Activated T-cell treated with anti-CD3 and anti-CD28 coated beads, Interleukin-2, amount 50 U/mL, for 1 hour (primary cell): ENCODE results near the gene NRG3.

ENCODE experiments used
- DNase-seq: peaks from one replicate; pipeline ENCODE4 v3.0.0-alpha.2; 2020

The NRG3 gene

DNA sequence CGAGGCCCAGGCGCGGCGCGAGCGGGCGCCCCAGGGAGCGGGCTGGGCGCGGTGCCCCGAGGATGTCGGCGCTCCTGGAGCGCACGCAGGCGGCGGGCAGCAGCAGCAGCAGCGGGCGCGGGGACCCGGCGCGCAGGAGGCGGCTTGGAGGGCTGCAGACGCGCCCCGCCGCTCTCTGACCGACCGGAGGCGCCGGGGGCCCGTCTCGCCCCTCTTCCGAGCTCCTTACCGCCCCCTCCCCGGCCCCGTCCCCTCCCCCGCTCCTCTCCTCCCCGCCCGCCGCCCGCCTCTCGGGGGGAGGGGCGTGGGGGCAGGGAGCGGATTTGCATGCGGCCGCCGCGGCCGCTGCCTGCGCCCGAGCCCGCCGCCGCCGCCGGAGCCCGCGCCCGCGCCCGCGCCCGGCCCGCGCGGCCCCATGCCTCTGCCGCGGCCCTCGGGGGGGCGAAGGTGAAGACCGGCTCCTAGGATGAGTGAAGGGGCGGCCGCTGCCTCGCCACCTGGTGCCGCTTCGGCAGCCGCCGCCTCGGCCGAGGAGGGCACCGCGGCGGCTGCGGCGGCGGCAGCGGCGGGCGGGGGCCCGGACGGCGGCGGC lies at the start of gene NRG3:
NRG3 (plus strand) TSS at position 320 of the 592 bp plus-strand sequence.
- DNase-seq = no peak

GRCh38 chr10:81828251-81828650 lies 46.7 kb upstream of the NRG3 start:
- DNase-seq = no peak

DNA sequence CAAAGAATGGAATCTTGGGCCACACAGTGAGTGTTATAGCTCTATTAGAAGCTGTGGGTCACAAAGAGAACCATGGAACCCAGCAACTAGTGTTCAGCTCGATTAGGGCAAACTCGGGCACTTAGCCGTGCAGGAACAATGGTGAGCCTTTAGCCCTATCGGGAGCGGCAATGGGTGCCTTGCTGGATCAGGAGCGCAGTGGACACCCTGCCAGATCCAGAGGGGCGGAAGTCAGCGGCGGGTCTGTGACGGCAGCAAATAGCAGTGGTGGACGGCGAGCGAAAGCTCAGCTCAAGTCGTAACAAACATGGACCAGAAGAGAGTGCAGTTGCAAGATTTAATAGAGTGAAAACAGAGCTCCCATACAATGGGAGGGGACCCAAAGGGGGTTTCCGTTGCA lies 43.9 kb upstream of the NRG3 start:
- DNase-seq = no peak

GRCh38 chr10:81838950-81839349 lies 36.0 kb upstream of the NRG3 start:
- no peak for DNase-seq

- no peak for DNase-seq
Measured at GRCh38 chr10:81843042-81843441, 32.0 kb upstream of the NRG3 start.

- no peak for DNase-seq
Measured at GRCh38 chr10:81847675-81848074, 27.3 kb upstream of the NRG3 start.

DNA sequence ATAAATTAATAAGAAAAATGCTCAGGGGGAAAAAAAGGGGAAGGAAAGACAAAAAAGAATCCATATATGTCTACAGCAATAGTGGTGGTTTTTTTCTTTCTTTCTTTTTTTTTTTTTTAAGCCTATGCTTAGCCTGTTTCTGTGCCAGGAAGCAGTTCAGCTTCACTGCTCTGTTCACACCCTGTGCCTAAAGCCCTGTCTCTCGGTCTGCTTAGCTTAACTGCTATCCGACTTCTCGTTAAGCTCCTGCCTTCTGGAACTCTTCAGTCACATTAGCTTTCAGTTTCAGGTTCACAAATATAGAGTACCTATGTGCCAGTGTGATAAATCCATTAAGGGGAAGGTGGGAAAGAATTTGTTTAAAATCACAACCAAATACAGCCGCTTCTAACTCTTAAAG lies 26.5 kb upstream of the NRG3 start:
- no peak for DNase-seq

DNA sequence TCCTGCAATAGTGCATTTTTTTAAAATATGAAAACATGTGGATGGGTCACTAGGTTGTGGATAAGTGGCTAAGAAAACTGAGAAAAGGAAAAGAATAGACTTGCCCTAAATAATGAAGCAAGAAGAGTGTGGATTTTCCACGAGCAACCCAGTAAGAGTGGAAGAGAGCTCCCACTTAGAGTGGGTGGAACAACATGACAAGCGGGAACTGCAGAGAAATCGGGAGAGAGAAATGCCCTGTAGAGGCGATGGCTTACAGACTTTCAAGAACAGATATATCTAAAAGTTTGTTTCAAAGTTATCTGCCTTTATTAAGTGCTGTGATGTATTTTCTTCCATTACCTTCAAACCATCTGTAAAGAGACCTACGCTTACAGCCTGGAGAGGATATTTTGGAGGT lies 26.1 kb upstream of the NRG3 start:
- DNase-seq = no peak

- no peak for DNase-seq
Measured at GRCh38 chr10:81862596-81862995, 12.4 kb upstream of the NRG3 start.

GRCh38 chr10:81863771-81864170 lies 11.2 kb upstream of the NRG3 start:
- no peak for DNase-seq

DNA sequence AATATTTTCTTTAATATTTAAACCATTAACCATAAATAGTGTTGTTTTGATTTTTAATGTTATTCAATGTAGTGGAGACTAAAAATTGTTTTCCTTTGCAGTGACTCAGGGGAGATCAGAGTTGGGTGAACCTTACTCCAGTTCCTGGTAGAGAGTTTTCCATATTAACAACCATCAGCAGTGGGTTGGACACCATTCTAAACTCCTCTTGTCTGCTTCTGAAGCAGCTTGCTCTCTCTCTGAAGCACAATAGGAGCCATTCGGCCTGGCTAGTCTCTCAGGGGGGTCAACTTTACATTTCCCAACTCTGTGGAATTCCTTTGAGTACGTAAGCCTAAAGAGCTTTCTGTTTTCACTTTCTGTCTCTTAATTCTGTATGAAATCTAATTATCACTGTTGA lies 9.4 kb upstream of the NRG3 start:
- no peak for DNase-seq

DNA sequence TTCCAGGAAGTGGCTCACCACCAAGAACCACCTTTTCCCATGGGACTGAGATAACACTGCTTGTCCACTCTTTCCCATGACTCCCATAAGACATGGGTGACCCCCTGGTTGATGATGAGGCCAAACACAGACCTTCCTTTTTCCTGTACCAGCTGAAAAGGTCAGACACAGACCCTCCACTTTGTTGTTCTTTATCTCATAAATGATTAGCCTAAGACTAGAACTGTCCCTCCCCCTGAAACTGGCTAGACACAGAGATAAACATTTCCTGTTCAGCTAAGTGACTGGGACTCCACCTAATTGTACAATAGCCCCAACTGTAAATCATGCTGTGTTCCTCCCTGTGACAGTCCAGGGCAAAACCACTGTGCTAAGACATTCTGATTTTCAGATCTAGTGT lies 8.2 kb upstream of the NRG3 start:
- no peak for DNase-seq

- DNase-seq = no peak
Measured at GRCh38 chr10:81870472-81870871, 4.5 kb upstream of the NRG3 start.

- no peak for DNase-seq
Measured at GRCh38 chr10:81871558-81871957, 3.4 kb upstream of the NRG3 start.

DNA sequence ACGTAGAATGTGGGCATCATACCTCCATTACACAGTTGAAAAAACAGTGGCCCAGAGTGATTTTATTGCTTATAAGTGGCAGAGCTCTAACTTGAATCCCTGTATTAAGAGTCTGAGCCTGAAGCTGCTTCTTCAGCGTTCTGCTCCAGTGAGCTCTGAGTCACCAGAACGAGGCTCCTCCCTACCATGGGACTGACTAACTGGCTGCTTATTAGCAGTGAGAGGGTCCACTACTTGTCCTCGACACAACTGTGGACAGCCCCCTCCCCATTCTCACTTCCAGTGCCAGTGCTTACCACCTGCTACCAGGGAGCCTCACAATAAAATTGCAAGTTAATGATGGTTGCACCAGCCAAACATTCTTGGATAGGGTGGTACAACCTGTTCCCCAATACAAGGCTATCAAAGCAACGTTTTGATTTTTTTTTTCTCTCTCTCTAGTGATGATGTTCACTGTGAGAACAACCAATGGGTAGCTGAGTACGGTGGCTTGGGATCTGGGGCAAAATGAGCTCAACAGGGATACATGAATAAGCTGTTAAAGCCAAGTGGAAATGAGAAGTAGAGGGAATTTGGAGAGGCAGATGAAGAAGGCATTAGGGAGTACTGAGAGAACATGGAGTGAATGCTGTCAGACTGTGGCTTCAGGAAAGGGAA lies 2.7 kb upstream of the NRG3 start:
- no peak for DNase-seq

DNA sequence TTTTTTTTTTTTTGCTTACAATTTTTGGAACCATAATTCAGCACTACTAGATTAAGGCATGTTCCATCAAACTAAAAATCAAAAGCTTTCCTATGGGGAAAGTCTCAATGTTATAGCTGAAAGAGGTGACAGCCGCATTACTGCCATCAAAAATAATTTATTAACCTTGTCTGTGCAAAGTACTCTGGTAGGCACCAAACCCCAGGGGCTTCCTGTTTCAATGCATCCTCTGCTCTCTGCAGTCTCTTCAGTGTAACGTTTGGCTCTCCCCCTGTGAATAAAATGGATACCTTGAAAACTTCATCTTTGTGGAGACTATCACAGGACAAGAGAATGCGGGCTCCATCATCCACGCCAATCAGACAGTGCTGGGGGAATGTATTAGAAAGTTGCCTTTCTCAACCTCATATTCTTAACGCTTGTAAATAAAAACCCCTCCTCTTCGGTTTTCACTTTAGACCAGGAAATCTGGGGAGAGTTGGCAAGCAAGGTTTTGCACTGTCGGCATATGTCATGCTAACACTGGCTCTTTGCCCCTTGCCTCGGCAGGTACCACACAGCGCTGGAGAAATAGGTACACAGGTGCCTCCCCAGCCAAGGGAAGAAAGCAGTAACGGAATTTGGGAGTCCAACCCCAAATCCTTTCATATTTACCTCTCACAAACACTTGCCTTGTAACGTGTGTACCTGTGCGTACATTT lies 1.6 kb upstream of the NRG3 start:
- DNase-seq = no peak

DNA sequence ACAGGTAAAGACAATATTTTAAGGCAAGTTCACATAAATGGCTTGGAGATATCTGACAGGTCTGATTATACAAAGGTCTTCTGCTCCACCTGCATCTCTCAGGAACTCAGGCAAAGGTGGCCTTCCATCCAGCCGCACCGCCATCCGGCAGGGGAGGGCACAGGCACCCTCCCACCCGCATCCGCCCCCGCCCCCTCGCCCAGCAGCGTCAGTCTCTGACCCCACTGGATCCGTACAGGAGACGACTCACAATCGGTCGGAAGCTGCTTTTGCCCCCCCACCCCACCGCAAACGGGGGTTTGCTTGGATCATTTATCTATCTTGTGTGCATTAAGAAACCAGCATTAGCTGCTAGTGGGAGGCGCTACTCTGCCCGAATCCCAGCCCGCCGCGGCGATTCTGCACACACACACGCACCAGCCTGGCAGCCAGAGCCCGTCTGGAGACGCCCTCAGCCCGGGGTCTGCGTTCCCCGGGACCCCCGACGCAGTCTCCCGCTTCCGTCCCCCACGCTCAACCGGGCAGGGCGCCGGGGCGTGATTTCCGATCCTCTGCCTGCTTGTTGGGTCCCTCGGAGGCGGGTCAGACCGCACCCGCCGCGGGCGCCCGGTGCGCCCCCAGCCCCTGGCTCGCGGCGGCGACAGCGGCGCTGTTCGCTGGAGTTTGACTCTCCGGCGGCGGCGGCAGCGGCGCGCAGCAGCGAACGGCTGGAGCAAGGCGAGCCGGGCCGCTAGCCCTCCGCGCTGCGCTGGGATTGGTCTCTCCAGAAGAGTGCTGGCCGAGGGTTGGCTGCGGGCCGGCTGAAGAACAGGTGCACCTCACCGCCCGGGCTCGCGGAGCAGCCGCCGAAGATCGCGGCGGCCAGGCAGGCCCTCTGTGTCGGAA lies 820 bp upstream of the NRG3 start:
- DNase-seq = peak; percentile 15

DNA sequence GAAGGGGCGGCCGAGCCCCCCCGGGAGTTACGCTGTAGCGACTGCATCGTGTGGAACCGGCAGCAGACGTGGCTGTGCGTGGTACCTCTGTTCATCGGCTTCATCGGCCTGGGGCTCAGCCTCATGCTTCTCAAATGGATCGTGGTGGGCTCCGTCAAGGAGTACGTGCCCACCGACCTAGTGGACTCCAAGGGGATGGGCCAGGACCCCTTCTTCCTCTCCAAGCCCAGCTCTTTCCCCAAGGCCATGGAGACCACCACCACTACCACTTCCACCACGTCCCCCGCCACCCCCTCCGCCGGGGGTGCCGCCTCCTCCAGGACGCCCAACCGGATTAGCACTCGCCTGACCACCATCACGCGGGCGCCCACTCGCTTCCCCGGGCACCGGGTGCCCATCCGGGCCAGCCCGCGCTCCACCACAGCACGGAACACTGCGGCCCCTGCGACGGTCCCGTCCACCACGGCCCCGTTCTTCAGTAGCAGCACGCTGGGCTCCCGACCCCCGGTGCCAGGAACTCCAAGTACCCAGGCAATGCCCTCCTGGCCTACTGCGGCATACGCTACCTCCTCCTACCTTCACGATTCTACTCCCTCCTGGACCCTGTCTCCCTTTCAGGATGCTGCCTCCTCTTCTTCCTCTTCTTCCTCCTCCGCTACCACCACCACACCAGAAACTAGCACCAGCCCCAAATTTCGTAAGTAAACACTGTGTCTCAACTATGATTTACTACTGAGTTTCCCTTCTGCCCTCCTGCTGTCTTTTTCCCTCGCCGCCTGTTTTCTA lies 666 bp downstream of the NRG3 start:
- no peak for DNase-seq

GRCh38 chr10:81876253-81877077 lies 1.5 kb downstream of the NRG3 start:
- no peak for DNase-seq

DNA sequence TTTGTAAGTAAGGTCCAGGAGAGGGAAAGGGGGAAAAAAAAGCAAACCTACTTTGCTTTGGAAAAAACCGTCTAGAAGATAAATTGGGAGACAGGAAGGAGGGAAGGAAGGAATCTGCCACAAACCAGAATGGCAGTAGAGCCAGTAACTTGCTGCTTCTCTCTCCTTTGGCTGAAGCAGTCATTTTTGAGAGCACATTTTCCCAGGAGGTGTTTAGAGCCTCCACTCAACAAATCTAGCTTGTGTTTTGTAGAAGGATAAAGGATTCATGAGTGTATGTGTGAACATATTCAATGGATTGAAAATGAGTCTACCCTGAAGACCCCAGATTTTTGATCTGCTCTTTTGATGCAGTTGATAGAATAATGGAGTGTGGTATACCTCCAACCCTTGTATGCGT lies 2.6 kb downstream of the NRG3 start:
- DNase-seq = no peak

DNA sequence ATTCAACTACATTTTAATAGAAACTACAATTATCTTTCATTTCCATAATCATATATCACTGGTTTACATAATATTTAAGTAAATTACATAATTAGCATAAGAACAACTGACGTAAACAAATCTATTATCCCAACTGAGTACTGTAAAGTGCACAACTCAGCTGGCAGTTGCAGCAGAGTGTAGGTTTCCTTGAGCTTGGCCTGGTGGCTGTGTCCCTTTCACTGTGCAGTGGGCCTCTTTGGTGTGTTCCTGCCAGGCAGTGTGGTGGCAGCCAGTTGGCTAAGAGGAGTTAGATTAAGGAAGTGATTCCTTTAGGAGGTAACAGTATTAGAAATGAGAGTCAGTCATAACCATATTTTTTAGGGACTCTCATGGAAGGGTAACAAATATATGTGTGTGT lies 7.0 kb downstream of the NRG3 start:
- no peak for DNase-seq

DNA sequence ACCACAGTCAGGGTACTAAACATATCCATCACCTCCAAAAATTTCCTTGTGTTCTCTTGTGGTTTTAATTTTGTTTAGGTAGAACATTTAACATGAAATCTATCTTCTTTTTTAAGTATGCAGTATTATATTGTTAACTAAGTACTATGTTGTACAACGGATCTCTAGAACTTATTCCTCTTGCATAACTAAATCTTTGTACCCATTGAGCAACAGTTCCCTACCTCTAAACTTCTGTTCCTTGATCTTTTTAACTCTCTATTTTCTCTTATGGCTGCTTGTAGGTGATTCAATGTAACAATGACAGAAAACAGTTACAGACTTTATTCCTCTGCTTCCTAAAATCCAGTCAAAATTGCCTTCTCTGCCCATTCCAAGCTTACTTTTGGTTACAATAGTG lies 9.9 kb downstream of the NRG3 start:
- no peak for DNase-seq
